ENCODE measurements around the gene RESP18. TPM values are rescaled to one million over a fixed set of nuclear protein-coding genes. Genes with fewer than 3 reads are reported as not detected.

The RESP18 gene
- total RNA-seq, 1 donor from 2014 or later, result not detected

Other genes starting within 250 kb of the RESP18 start
- 25.7 and 28.8 TPM in 2 replicates for gene NHEJ1, start 171.9 kb downstream of the RESP18 start, total RNA-seq
- gene SLC23A3, start 162.7 kb downstream of the RESP18 start, total RNA-seq, result 1.3 and 3.2 TPM in 2 replicates
- 25.7 and 29.8 TPM in 2 replicates for gene CNPPD1, start 155.8 kb downstream of the RESP18 start, total RNA-seq
- 64.1 and 75.4 TPM in 2 replicates for gene RETREG2, start 154.5 kb downstream of the RESP18 start, total RNA-seq
- 16.7 and 22.5 TPM in 2 replicates for gene ZFAND2B, start 126.0 kb downstream of the RESP18 start, total RNA-seq
- 31.8 and 52.4 TPM in 2 replicates for gene ABCB6, start 113.8 kb downstream of the RESP18 start, total RNA-seq
- 46.5 and 75.4 TPM in 2 replicates for gene ATG9A, start 103.1 kb downstream of the RESP18 start, total RNA-seq
- gene ANKZF1, start 102.9 kb downstream of the RESP18 start, total RNA-seq, result 17.7 and 29.6 TPM in 2 replicates
- gene GLB1L, start 87.3 kb downstream of the RESP18 start, total RNA-seq, result 5.7 and 6.5 TPM in 2 replicates
- gene STK16, start 87.3 kb downstream of the RESP18 start, total RNA-seq, result 24.3 and 24.7 TPM in 2 replicates
- gene TUBA4B, start 79.5 kb downstream of the RESP18 start, total RNA-seq, result 0.09 TPM in 1 of 2 replicates, not detected in the other
- gene TUBA4A, start 78.8 kb downstream of the RESP18 start, total RNA-seq, result 19.9 and 23.0 TPM in 2 replicates
- 24.0 and 27.7 TPM in 2 replicates for gene DNAJB2, start 53.4 kb downstream of the RESP18 start, total RNA-seq
- 0.17 TPM in 1 of 2 replicates, not detected in the other for gene PTPRN, start 23.3 kb downstream of the RESP18 start, total RNA-seq
- gene DNPEP, start 55.2 kb upstream of the RESP18 start, total RNA-seq, result 54.1 and 67.7 TPM in 2 replicates
- not detected in 2 replicates for gene DES, start 85.6 kb upstream of the RESP18 start, total RNA-seq
- gene SPEG, start 102.1 kb upstream of the RESP18 start, total RNA-seq, result 0.09 and 1.7 TPM in 2 replicates
- gene GMPPA, start 166.1 kb upstream of the RESP18 start, total RNA-seq, result 33.4 and 34.5 TPM in 2 replicates
- not detected in 2 replicates for gene ASIC4, start 181.7 kb upstream of the RESP18 start, total RNA-seq
- gene CHPF, start 211.1 kb upstream of the RESP18 start, total RNA-seq, result 0.84 and 3.2 TPM in 2 replicates
- gene TMEM198, start 211.3 kb upstream of the RESP18 start, total RNA-seq, result under 0.01 TPM in 1 of 2 replicates, not detected in the other
- gene OBSL1, start 238.8 kb upstream of the RESP18 start, total RNA-seq, result 38.8 TPM in 2 replicates
- not detected in 2 replicates for gene INHA, start 239.6 kb upstream of the RESP18 start, total RNA-seq

Data from dermis blood vessel endothelial cell (primary cell).